Esophagus (tissue), 2 donors: ENCODE measurements around the gene EVA1C. TPM values are rescaled to one million over a fixed set of nuclear protein-coding genes. Genes with fewer than 3 reads are reported as not detected.

Experiments used
- H3K27ac ChIP-seq, 2 donors: one replicate each; pipeline ENCODE4 v1.5.1; 2013; ENCODE audit warnings: low read depth in 2 of 2, mild to moderate bottlenecking in 2 of 2, inconsistent platforms in 1 of 2, low read length in 1 of 2, moderate library complexity in 1 of 2
- H3K27me3 ChIP-seq, 2 donors: one replicate each; pipeline ENCODE4 v1.6.1; 2013; ENCODE audit warnings: low read length in 2 of 2, control low read depth in 1 of 2, mild to moderate bottlenecking in 1 of 2; ENCODE audit not compliant: insufficient read depth in 2 of 2, control insufficient read depth in 1 of 2
- H3K36me3 ChIP-seq, 2 donors: one replicate each; pipeline ENCODE4 v1.6.1; 2013; ENCODE audit warnings: low read length in 1 of 2; ENCODE audit not compliant: control insufficient read depth in 2 of 2, insufficient read depth in 2 of 2
- H3K4me1 ChIP-seq, 2 donors: one replicate each; pipeline ENCODE4 v1.6.1; 2013; ENCODE audit warnings: low read length in 1 of 2; ENCODE audit not compliant: control insufficient read depth in 2 of 2, insufficient read depth in 2 of 2
- H3K4me3 ChIP-seq, 2 donors: one replicate each; pipeline ENCODE4 v1.5.1; 2013; ENCODE audit warnings: low read length in 2 of 2, mild to moderate bottlenecking in 2 of 2, low read depth in 1 of 2, moderate library complexity in 1 of 2
- H3K9me3 ChIP-seq, 2 donors: one replicate each; pipeline ENCODE4 v1.6.1; 2013; ENCODE audit warnings: mild to moderate bottlenecking in 2 of 2, low read depth in 1 of 2, low read length in 1 of 2, moderate library complexity in 1 of 2; ENCODE audit not compliant: control insufficient read depth in 2 of 2, insufficient read depth in 1 of 2
- WGBS, 2 donors: extraction: QIAGEN DNeasy Blood & Tissue Kit; methylation state at CpG; one replicate each; pipeline ENCODE4 v1.1.7; 2013; 5-methylcytosine and 5-hydroxymethylcytosine counted together
- polyA plus RNA-seq, 2 donors: library from polyadenylated mRNA; stranded (reverse); fragments of 200-250 nt; gene quantifications; one replicate each; pipeline ENCODE4 v1.2.3, GENCODE V29; 2013
- donor health status: healthy with polysubstance abuse.
- donor health status: Bipolar disorder and iron deficiency.

Gene EVA1C
- polyA plus RNA-seq, 2 donors, result 18.3 to 21.1 TPM

GRCh38 chr21:32410291-32410690, 2.2 kb upstream of the EVA1C start:
- Histone ChIP-seq H3K4me3 (no peak overlapping the region), H3K27me3 (no peaks in the 10 kb centered on the region), H3K27ac (peak overlapping the region; percentile 40 to 99), H3K9me3 (no peaks in the 10 kb centered on the region), H3K36me3 (no peaks in the 10 kb centered on the region), H3K4me1 (peaks cover 0 to 5% of the 10 kb centered on the region in 2 donors)
- WGBS, 2 donors, result 69 to 82% methylated on average over 4 of the region's 4 CpGs

DNA sequence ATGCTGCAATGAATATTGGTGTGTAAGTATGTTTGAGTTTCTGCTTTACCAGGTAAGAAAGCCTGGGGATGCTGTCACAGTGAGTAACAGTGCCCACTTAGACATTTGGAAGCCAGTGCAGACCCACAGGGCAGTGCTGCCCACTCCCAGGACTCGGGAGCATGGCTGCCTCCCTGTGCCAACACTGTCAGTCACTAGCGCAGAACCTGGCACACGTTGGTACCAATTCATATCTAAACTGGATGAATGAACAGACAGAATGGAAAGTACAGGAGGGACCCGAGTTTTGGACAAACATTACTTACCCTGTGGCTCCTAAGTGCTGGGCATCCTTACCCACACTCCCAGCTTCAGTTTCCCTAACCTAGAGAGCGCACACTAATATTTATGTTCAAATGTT, 1.6 kb upstream of the EVA1C start:
- peak overlapping the region; percentile 98 to 99 for H3K27ac ChIP-seq
- no peaks in the 10 kb centered on the region for H3K9me3 ChIP-seq
- no peak overlapping the region for H3K4me3 ChIP-seq
- H3K36me3 ChIP-seq, result no peaks in the 10 kb centered on the region
- H3K27me3 ChIP-seq, result no peaks in the 10 kb centered on the region
- 54 to 60% methylated on average over 5 of the region's 5 CpGs for WGBS, 2 donors
- H3K4me1 ChIP-seq, result peaks cover 0 to 5% of the 10 kb centered on the region in 2 donors

DNA sequence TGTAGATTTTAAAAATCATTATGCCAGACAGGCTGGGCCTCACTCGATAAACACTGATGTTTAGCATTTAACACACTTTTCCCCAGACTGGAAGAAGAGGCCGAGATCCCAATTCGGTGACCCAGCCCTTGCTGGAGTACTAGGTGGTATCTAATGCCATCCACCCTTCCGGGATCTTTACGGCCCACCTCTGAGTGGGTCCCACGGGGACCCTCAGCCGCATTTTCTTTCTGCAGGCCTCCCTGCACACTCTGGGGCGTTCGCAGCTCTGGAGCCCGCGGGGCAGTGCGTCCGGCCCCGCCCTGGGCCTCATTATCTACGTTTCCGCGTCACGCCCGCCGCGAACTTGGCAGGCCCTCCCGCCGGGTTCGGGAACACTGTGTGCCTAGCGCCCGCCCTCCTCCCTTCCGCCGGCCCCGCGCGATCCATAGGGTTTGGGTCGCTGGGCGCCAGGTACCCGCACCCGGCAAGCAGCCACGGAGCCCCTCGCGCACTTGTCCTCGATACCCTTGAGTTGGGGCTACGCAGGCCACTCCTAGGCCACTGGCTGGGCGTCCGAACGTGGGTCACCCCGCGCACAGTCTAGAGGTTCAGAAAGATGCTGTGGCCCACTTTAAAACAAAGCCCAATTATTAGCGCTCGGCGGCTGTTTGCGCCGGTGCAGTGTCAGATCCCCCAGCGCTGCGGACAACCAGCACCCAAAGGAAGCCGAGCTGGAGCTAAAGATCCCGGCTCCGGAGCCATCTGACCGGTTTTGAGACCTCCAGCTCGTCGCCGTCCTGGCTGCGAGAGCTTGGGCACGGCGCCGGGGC, 950 bp upstream of the EVA1C start:
- H3K27ac ChIP-seq, result peak overlapping the region; percentile 98 to 99
- no peaks in the 10 kb centered on the region for H3K27me3 ChIP-seq
- H3K4me1 ChIP-seq, result peaks cover 0 to 2% of the 10 kb centered on the region in 2 donors
- no peaks in the 10 kb centered on the region for H3K9me3 ChIP-seq
- peak overlapping the region; percentile 64 to 76 for H3K4me3 ChIP-seq
- H3K36me3 ChIP-seq, result no peaks in the 10 kb centered on the region
- 1% methylated on average over 63 of the region's 63 CpGs for WGBS, 2 donors

DNA sequence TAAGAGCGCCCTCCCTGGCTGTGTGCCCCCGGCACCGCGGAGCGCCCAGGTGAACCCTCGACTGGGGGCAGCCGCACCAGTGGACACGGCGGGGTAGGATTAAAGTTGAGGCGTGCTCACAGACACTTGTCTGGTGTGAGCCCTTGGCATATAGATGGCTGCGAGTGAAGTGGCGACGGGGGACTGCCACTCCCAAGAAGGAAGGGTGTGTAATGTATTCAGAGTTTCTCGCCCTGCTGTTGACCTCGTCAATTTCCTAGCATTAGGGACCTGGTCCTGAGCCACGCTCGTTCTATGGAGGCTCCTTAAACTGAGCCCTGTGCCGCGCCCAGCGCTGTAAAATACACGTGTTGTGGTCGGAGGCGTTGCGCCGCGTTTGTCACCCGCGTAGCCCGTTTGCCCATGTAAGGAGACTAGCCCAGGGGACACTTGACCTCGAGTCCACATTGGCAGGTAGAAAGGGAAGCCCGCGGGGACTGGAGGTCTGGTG, 554 bp downstream of the EVA1C start:
- H3K27me3 ChIP-seq, result no peaks in the 10 kb centered on the region
- 9 to 16% methylated on average over 32 of the region's 32 CpGs for WGBS, 2 donors
- H3K27ac ChIP-seq, result peak overlapping the region; percentile 98 to 99
- peaks cover 0 to 4% of the 10 kb centered on the region in 2 donors for H3K4me1 ChIP-seq
- no peaks in the 10 kb centered on the region for H3K36me3 ChIP-seq
- peak overlapping the region; percentile 64 to 76 for H3K4me3 ChIP-seq
- no peaks in the 10 kb centered on the region for H3K9me3 ChIP-seq

- 31 to 48% methylated on average over 7 of the region's 7 CpGs for WGBS, 2 donors
- H3K4me3 ChIP-seq, result peak overlapping the region; percentile 64 to 76
- peak overlapping the region; percentile 98 to 99 for H3K27ac ChIP-seq
- H3K36me3 ChIP-seq, result no peaks in the 10 kb centered on the region
- no peaks in the 10 kb centered on the region for H3K27me3 ChIP-seq
- no peaks in the 10 kb centered on the region for H3K9me3 ChIP-seq
- peaks cover 0 to 4% of the 10 kb centered on the region in 2 donors for H3K4me1 ChIP-seq
Measured at GRCh38 chr21:32413697-32414578, 1.4 kb downstream of the EVA1C start.

DNA sequence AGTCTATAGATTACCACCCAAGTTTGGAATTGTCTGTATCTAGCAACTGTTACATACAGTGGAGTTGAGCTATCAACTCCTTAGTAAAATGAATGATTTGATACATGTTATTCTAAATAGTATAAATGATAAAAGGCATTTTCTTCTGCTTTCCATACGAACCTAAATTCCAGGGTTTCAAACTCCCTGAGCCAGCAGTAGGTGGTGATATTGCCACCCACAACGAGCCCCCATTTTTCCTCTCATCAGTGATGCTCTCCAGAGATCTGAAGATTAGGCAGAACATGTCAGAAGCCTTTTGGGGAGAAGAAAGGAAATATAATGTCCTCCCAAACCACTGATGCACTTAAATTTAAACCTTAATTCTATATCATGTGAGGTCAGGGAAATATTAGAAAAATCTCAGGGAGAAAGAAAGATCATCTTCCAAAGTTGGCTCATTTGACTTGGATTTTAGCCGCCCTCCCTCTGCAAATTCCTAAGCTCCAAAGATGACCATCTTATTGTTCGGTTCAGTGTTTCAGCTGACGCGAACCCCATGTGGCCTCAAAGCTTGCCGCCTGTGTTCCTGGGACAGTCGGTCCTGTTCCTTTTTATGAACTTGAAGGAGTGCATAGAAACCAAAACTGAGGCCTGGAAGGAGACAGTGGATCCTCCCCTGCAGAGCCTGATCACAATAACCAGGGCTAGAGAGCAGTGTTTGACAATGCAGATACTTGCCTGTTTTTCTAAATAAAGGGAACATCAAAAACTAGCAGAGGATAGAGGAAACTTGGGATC, 2.3 kb downstream of the EVA1C start:
- no peaks in the 10 kb centered on the region for H3K9me3 ChIP-seq
- H3K27me3 ChIP-seq, result no peaks in the 10 kb centered on the region
- 37 to 52% methylated on average over 8 of the region's 8 CpGs for WGBS, 2 donors
- no peaks in the 10 kb centered on the region for H3K36me3 ChIP-seq
- peak overlapping the region; percentile 11 to 63 for H3K27ac ChIP-seq
- peaks cover 0 to 4% of the 10 kb centered on the region in 2 donors for H3K4me1 ChIP-seq
- peak overlapping the region in 1 of 2 donors; percentile 64 for H3K4me3 ChIP-seq

DNA sequence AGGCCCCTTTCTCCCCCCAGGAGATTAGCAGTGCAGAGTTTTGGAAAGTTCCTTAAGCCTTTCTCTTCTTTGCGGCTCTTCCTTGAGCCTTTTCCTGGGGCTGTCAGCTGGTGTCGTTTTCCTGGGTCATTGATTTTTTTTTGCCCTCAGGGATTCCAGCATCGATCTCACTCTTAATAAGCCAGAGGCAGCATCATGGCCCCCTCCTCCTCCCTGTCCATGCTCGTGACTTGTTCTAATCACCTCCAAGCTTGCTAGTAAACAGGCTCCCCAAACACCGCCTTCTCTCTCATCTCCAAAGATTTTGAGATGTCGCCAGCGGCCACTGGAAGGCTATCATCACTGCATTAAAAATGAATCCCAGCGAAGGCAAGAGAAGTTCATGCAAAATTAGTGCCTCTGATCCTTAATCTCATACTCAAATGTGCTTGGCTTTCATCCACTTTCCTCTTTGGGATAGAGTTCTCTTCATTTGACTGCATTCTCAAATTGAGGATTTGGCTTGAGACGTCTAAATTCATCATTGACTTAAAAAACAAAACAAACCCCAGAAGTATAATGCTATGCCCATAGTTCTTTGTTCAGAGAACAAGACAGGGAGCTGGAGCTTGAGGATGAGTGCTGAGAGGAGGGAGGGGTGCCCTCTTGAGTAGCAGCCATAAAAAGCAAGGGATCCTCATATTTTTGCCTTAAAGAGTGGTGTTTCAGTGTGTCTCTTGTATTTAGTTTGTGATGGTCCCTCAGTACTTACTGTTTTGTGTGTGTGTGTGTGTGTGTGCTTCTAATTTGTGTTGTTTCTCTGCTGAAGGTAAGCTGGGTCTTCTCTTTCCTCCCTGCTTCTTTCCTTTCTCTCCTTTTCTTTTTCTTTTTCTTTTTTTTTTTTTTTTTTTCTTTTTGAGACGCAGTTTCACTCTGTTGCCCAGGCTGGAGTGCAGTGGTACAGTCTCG, 3.2 kb downstream of the EVA1C start:
- 40 to 59% methylated on average over 11 of the region's 11 CpGs for WGBS, 2 donors
- H3K27me3 ChIP-seq, result no peaks in the 10 kb centered on the region
- peaks cover 0 to 4% of the 10 kb centered on the region in 2 donors for H3K4me1 ChIP-seq
- no peaks in the 10 kb centered on the region for H3K9me3 ChIP-seq
- H3K27ac ChIP-seq, result peak overlapping the region; percentile 11 to 50
- H3K36me3 ChIP-seq, result no peaks in the 10 kb centered on the region
- peak overlapping the region in 1 of 2 donors; percentile 13 for H3K4me3 ChIP-seq

GRCh38 chr21:32418146-32418545, 5.6 kb downstream of the EVA1C start:
- H3K4me1 ChIP-seq, result peaks cover 0 to 4% of the 10 kb centered on the region in 2 donors
- 63 to 72% methylated on average over 4 of the region's 4 CpGs for WGBS, 2 donors
- H3K36me3 ChIP-seq, result no peaks in the 10 kb centered on the region

More at GRCh38 chr21:32418146-32418545, 5.6 kb downstream of the EVA1C start:
- Histone ChIP-seq H3K4me3 (no peak overlapping the region), H3K27ac (peak overlapping the region in 1 of 2 donors; percentile 2), H3K27me3 (no peaks in the 10 kb centered on the region), H3K9me3 (no peaks in the 10 kb centered on the region)
